A673 (cell line): Measurements from ENCODE around the gene TMEM233. TPM values are rescaled to one million over a fixed set of nuclear protein-coding genes. Genes with fewer than 3 reads are reported as not detected.

Source experiments
- BruUV-seq: library from RNA; stranded (reverse); fragments of 400-500 nt; replicated peaks from 2 replicates; lab custom pipeline; 2021; lab: Mats Ljungman, UMichigan
- CTCF ChIA-PET: fragments of 300-600 bp; sonication (Branson Sonifier 250); formaldehyde crosslinking; loops from one replicate; lab custom pipeline; 2022; ENCODE audit warnings: antibody characterized with exemption; lab: Charles Lee
- POLR2A ChIA-PET: fragments of 300-600 bp; sonication (Branson Sonifier 250); formaldehyde crosslinking; loops from one replicate; lab custom pipeline; 2022; ENCODE audit warnings: antibody characterized with exemption; ENCODE audit not compliant: low non-redundant PET; lab: Charles Lee
- DNase-seq: peaks from one replicate; pipeline ENCODE4 v3.0.0-alpha.2; 2015; ENCODE audit warnings: low spot score
- H3K27ac ChIP-seq: fragments of 200-600 bp; sonication (generic); 2 replicates; pipeline ENCODE4 v1.5.1; 2016; ENCODE audit warnings: mixed run types, low read depth, mild to moderate bottlenecking, mixed read lengths, antibody characterized with exemption, low read length; ENCODE audit not compliant: poor library complexity, severe bottlenecking
- H3K27me3 ChIP-seq: fragments of 200-600 bp; sonication (generic); replicated peaks from 2 replicates; pipeline ENCODE4 v1.6.1; 2017; ENCODE audit warnings: mixed run types, low read depth, mild to moderate bottlenecking, mixed read lengths, antibody characterized with exemption, low read length; ENCODE audit not compliant: insufficient read depth, poor library complexity
- H3K36me3 ChIP-seq: fragments of 200-600 bp; sonication (generic); 2 replicates; pipeline ENCODE4 v1.6.1; 2016; ENCODE audit warnings: mixed run types, mild to moderate bottlenecking, mixed read lengths, antibody characterized with exemption, low read length; ENCODE audit not compliant: insufficient read depth, poor library complexity, severe bottlenecking
- H3K4me1 ChIP-seq: fragments of 200-600 bp; sonication (generic); 2 replicates; pipeline ENCODE4 v1.6.1; 2017; ENCODE audit warnings: mixed run types, mild to moderate bottlenecking, mixed read lengths, antibody characterized with exemption, low read length; ENCODE audit not compliant: insufficient read depth, poor library complexity, severe bottlenecking
- H3K4me3 ChIP-seq: fragments of 200-600 bp; sonication (generic); 2 replicates; pipeline ENCODE4 v1.5.1; 2016; ENCODE audit warnings: low read depth, mixed run types, mild to moderate bottlenecking, mixed read lengths, low read length; ENCODE audit not compliant: poor library complexity, severe bottlenecking
- H3K9me3 ChIP-seq: fragments of 200-600 bp; sonication (generic); 2 replicates; pipeline ENCODE4 v1.6.1; 2016; ENCODE audit warnings: mixed run types, low read depth, mild to moderate bottlenecking, mixed read lengths, antibody characterized with exemption, low read length; ENCODE audit not compliant: poor library complexity, severe bottlenecking
- CTCF ChIP-seq: fragments of 300-800, 200-600 bp; sonication (generic); conservative IDR thresholded peaks from 2 replicates; pipeline ENCODE4 v1.5.1; 2017; ENCODE audit warnings: low read depth, mild to moderate bottlenecking, antibody characterized with exemption, low read length, moderate library complexity, mixed read lengths
- EZH2 ChIP-seq: fragments of 200-600 bp; sonication (generic); IDR thresholded peaks from 2 replicates; pipeline ENCODE4 v1.6.1; 2017; ENCODE audit warnings: borderline replicate concordance, low read depth, mild to moderate bottlenecking, mixed read lengths, antibody characterized with exemption, low read length; ENCODE audit not compliant: poor library complexity, severe bottlenecking
- intact Hi-C: fragments of 100-400 bp; cut with micrococcal nuclease; formaldehyde crosslinking; loops from one replicate; pipeline ENCODE4 v1.10.0; 2022; ENCODE audit not compliant: unreplicated experiment
- total RNA-seq: library from RNA; stranded (reverse); gene quantifications from 2 replicates; pipeline ENCODE4 v1.2.3, GENCODE V29; 2021

TMEM233 gene
- total RNA-seq, 1 experiment from 2014 or later, result 10.7 TPM

DNA sequence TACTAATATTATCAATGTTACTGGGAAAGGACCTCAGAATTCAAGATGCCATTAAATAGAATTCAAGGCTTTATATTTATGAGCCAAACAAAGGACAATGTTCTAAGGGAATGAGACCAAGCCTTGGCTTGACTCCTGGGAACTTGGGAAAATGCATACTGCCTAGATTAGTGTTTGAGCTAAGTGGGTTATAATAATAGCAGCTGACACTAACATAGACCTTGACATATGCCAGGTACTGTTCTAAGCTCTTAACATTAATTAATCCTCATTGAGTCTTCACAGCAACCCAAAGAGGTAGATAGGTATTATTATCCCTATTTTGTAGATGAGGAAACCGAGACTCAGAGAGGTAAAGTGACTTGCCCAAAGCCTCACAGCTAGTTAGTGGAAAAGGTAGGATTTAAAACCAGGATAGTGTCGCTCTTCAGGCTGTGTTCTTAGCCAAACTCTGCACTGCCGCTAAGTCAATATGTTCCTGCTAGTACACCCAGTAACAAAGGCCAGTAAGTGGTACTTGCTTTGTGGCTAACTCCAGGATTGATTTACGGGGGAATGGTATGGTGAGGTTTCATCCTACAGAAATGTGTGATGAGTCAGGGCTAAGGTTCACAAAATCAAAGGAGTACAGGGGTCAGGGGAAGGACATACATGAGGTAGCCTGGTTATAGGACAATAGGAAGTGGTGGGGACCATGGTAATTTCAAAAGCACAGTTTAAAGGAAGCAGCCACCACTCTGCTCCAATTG lies 38.5 kb downstream of the TMEM233 start:
- peaks cover 1% of the 10 kb centered on the region for H3K4me1 ChIP-seq
- ChIA-PET POLR2A (no interaction called here), CTCF (no interaction called here)
- intact Hi-C loops, result no loop called here
- no peaks in the 10 kb centered on the region for H3K36me3 ChIP-seq
- H3K27ac ChIP-seq, result no peak overlapping the region
- no TSS peak for BruUV-seq
- no peak for DNase-seq
- H3K27me3 ChIP-seq, result no peaks in the 10 kb centered on the region
- no peaks in the 10 kb centered on the region for H3K9me3 ChIP-seq
- no peak overlapping the region for H3K4me3 ChIP-seq
- TF ChIP-seq EZH2, result no peak
- TF ChIP-seq CTCF, result no peak

- H3K36me3 ChIP-seq, result no peaks in the 10 kb centered on the region
- intact Hi-C loops, result no loop called here
- H3K9me3 ChIP-seq, result no peaks in the 10 kb centered on the region
- CTCF ChIA-PET, result no interaction called here
- no peak for DNase-seq
- POLR2A ChIA-PET, result no interaction called here
- TF ChIP-seq CTCF (no peak), EZH2 (no peak)
- no peak overlapping the region for H3K27ac ChIP-seq
- no peaks in the 10 kb centered on the region for H3K4me1 ChIP-seq
- no peaks in the 10 kb centered on the region for H3K27me3 ChIP-seq
- no peak overlapping the region for H3K4me3 ChIP-seq
- BruUV-seq, result no TSS peak
Observed at GRCh38 chr12:119634743-119635142, 41.2 kb downstream of the TMEM233 start.

- intact Hi-C loops, result no loop called here
- DNase-seq, result no peak
- Histone ChIP-seq H3K9me3 (no peaks in the 10 kb centered on the region), H3K27me3 (no peaks in the 10 kb centered on the region), H3K4me1 (no peaks in the 10 kb centered on the region), H3K4me3 (no peak overlapping the region), H3K27ac (no peak overlapping the region), H3K36me3 (no peaks in the 10 kb centered on the region)
- BruUV-seq, result no TSS peak
- CTCF ChIA-PET, result interaction anchor here (0.7 kb wide), 1 partner anchor 621 kb away, joined by 3 read pairs; no protein-coding TSS in a partner anchor
- POLR2A ChIA-PET, result no interaction called here
- TF ChIP-seq CTCF (peak; percentile 59), EZH2 (no peak)
Observed at GRCh38 chr12:119642986-119643385, 49.4 kb downstream of the TMEM233 start.
